Upper lobe of left lung (tissue), 4 donors: ENCODE results near the gene SYNPR.

Source experiments
- CTCF ChIP-seq, 6 experiments: fragments of 450-650 bp in 4 of 6; fragments of 200-600 bp in 2 of 6; sonication (generic) in 2 of 6; IDR thresholded peaks; one replicate each; pipeline ENCODE4 v1.5.1; 2016 to 2019; ENCODE audit warnings: antibody characterized with exemption in 6 of 6
- POLR2A ChIP-seq, 4 donors: fragments of 450-650 bp; IDR thresholded peaks; one replicate each; pipeline ENCODE4 v1.5.1; 2016 to 2017; ENCODE audit warnings: antibody characterized with exemption in 4 of 4, mild to moderate bottlenecking in 2 of 4

- TF ChIP-seq CTCF (IDR thresholded peaks at IDR 0.05) (no peak), POLR2A (IDR thresholded peaks at IDR 0.05) (no peak)
These were observed 283.8 kb downstream of the SYNPR start for GRCh38 chr3:63561879-63562278.
